Inferior parietal cortex (tissue), 1 donor: ENCODE measurements around the gene MAT2B.
A peak's percentile ranks its signal among the peaks of the same experiment; 100 is the strongest.

Experiments used
- DNase-seq: peaks from one replicate; pipeline ENCODE4 v3.0.0-alpha.2; 2016; ENCODE audit errors: extremely low spot score

The MAT2B gene

DNA sequence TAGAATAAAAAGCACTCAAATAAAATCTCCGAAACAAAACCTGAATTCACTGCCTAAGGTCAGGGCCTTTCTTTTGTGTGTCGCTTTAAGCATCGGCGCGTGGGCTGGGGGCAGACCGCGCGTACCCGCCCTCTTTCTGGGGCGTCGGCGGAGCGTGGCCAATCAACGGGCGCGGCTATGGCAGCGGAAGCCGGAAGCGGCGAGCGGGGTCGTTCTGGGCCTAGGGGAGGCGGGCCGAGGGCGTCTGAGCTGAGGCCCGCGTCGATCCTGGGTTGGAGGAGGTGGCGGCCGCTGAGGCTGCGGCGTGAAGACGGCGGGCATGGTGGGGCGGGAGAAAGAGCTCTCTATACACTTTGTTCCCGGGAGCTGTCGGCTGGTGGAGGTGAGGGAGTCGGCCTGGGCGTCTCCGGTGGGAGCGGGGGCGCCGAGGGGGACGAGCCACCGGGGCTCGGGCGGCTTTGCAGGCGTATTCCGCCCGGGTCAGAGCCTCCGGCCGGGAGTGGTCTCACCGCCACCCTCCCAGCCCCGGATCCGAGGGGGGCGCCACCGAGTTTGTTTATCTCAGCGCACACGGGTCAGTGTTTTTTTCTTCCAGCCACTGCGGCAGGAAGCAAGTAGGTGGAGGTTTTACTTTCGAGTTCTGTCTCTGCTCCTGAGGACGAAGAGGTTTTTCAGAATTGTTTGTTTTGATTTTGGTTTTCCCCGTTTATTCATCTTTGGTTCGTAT is at the start of gene MAT2B:
Gene MAT2B, plus strand, starts transcription at position 252 of the 727 bp plus-strand sequence. Its CDS starts 68 bp downstream, at position 320.
- DNase-seq: peak; percentile 95

DNA sequence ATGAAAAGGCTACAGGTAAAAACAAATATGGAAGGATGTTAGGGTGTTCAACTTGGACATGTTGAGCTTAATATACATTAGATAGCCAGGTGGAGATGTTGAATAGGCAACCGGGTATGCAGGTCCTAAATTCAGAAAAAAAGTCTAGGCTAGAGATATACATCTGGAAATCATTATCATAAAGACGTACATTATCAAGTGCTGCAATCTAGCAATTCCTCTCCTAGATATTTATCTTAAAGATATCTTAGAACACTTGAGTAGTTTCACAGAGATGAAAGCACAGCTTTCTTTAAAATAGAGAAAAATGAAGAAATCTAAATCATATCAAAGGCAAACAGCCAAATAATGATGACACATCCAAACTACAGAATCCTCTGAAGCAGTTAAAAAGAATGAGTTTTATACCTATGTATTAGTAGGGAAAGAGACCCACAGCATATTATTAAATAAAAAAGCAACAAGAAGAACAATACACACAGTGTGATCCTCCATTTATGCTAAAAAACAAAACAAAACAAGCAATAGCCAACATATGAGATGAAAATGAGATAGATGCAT is 49.3 kb upstream of the MAT2B start:
- no peak for DNase-seq

DNA sequence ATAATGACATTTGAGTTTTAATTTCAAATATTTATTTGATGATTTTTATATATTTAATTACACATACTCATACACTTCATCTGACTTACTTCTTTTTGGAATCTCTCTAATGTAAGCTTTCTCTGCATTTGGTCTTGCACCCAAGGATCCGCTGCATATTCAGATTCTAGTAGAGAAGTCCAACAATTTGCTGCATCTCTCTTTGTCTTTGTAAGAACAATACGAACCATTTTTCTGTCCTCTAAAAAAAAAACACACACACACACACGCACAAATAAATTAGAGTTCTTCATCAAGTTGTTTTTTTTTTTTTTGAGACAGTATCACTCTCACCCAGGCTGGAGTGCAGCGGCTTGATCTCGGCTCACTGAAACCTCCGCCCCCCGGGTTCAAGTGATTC is 48.6 kb upstream of the MAT2B start:
- DNase-seq: no peak

DNA sequence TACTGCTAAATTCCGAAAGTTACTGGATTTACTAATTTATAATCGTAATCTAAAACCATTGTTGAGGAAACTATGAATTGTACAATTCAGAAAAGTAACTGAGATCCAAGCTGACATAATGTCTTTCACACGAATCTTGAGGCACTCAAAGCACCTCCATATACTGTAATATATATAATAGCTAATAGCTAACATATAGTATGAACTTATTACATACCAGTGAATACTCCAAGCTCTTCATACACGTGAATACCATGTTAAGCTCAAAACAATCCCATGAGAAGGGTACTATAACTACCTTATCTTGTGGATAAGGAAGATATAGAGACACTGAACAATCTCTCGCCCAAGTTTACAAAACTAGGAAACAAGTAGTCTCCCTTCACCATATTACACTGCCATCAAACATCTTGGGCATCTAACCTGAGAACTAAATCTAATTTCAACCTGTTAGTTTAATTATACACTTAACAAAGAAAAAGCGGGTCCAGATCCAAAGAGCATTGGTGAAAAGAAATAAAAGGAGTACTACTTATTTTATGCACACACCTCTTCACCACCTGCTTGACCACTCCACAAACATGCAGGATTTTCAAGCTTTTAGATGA is 46.5 kb upstream of the MAT2B start:
- DNase-seq: no peak

DNA sequence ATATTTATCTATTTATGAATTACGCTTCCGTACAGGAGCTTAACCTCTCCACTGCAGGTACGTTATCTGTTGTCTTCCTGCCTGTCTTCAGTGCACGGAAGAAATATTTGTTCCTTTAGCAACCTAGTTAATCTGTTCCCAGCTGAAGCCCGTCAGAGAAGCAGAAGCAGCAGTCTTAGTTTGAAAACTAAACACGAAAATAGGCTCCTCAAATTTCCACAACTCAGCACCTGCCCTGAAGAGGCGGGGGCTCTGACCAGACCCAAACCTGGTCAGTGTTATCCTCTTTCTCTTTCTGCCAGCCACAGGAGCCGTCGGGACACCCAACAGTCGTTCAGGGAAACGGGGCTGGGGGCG is 46.0 kb upstream of the MAT2B start:
- DNase-seq: no peak

DNA sequence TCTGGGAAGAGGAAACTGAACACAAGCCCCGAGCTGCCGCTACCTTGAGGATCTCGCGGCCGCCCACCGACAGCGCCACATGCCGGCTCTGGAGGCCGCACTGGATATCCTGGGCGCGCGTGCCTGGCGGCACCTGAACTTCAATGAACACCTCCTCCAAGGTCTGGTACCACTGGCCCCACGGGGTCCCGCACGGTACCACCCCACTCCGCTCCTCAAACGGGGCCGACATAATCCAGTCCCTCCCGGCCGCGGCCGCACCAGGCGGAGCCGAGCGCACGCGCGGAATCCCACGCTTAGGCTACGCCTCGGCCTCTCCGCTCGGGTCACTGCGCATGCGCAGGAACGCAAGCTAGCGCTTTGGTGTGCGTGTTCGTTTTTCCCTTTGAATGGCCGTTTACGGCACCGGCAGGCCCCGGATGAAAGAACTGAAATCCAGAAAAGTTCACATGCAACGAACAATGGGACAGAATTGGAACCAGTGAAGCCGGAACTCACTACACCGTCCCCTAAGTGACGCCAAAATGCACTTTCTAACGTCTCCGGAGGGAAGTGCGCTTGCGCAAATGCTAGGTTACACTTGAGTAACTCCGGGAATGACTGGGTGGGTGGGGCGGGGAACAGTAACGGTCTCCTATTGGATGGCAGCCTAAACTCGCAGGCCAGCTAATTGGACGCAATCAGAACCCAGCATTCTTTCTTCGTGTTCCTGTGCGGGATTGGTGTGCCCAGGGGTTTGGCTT is 45.4 kb upstream of the MAT2B start, which contains the start of gene NUDCD2:
Gene NUDCD2, minus strand, starts transcription at position 284 of the 743 bp plus-strand sequence. Its CDS starts 52 bp downstream, at position 232.
- DNase-seq: peak; percentile 97

DNA sequence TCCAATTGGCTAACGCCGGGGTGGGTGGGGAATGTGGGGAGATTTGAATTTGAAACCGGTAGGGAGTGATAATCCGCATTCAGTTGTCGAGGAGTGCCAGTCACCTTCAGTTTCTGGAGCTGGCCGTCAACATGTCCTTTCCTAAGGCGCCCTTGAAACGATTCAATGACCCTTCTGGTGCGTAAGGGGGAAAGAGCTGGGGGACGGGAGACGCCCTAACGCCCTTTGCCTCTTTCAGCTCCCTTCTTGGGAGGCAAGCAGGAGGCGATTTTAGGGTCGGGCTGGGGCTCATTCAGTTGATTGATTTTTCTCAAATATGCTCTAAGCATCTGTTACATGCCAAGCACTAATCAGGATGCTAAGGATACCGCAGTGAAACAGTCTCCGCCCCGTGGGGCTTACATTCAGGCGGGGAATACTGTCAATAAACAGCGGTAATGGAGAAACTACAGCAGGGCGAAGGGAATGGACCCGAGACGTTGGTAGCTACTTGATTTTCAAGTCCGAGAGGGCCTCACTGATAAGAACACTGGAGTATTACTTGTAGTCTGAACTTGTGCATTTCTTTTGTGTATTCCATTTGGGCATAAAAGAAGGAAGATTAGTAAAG is 44.8 kb upstream of the MAT2B start, which contains the start of gene HMMR:
Gene HMMR, plus strand, starts transcription at position 71 of the 610 bp plus-strand sequence. Its CDS starts 61 bp downstream, at position 132.
- DNase-seq: no peak

DNA sequence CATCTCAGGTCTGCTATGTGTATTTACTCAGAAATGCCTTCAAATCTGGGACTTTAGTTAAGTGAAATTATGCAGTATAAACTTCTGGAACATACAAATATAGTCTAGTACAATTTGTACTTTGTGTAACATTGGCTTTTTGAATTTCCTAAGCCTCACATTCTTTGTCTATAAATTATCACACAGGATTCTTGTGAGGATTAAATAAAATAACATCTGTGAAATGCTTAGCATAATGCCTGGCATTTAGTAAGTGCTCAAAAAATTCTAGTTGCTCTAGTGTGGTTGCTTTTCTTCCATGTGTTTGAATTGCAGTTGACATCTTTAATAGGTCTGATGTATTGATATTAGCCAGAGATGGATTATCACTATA is 42.4 kb upstream of the MAT2B start:
- DNase-seq: no peak

DNA sequence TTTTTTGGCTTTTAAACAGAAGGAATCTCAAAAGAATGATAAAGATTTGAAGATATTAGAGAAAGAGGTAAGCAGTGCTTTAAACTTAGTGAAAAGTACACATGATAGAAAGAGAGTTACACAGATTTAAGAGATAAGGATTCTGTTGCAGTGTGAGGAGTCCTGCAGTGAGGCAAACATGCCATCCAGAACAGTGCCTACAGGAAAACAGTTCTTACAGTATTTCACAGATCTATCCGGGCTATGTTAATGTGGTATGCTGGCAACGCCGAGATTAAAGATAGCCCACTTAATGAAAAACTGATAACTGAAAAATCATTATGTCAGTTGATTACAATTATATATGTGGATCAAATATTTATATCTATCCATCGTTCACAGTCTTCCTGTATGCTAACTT is 37.7 kb upstream of the MAT2B start:
- DNase-seq: no peak

DNA sequence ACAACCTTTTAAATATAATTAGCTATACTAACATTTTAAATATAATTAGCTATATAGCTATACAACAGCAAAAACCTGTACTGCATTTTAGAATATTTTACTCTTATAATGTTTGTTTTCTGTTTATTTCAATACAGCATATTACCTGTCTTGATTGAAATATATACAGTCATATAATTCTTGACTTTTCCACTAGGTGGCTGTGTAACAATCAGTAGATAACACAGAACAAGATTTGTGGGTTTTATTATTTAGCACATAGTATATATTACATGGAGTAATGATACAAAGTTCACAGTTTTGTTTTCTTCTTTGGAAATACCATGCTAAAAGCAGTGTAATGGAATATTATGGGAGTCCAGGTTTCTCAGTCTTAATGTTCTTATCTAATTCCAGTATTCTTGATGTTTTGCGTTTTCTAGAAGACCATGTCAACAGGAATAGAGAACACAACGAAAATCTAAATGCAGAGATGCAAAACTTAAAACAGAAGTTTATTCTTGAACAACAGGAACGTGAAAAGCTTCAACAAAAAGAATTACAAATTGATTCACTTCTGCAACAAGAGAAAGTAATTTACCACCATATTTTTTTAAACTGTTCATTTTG is 31.7 kb upstream of the MAT2B start:
- DNase-seq: no peak

DNA sequence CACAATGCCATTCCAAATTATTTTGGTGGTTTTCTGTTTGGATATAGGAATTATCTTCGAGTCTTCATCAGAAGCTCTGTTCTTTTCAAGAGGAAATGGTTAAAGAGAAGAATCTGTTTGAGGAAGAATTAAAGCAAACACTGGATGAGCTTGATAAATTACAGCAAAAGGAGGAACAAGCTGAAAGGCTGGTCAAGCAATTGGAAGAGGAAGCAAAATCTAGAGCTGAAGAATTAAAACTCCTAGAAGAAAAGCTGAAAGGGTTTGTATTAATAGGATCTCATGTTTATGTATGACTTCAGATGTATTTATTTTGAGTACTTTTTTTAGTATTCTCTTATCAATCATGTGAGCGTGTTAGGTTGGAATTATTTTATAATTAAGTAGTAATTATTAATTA is 30.0 kb upstream of the MAT2B start:
- DNase-seq: no peak

DNA sequence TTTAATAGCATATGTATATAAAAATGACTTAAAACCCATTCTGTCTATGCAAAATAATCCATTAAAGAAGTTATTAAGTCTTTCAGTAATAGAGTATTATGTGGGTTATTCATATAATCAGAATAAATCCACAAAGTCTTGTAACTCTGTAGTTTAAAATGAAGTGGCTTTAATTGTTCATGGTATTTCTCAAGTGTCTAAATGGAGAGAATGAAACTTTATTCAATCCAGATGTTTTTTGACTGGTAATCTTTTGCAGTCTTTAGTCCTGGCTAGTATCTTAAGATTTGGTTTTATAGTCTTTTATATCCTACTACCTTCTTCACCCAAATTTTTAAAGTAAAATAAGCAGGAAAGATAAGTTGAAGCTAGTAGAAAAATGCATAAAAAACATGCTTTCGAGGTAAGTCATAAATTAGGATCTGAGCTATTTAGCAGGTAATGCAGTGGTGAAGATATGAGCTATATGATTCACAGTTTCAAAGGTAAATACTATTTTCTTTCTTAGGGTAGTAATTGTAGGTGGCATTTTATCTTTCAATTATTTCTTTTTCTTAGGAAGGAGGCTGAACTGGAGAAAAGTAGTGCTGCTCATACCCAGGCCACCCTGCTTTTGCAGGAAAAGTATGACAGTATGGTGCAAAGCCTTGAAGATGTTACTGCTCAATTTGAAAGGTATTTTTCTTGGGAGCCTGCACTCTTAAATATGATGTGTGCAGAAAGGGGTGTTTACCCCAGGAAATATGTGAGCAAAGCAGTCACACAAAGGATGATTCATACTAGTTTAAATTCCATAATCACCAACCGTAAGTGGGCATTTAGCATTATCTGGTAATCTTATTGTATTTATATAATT is 27.1 kb upstream of the MAT2B start:
- DNase-seq: no peak

DNA sequence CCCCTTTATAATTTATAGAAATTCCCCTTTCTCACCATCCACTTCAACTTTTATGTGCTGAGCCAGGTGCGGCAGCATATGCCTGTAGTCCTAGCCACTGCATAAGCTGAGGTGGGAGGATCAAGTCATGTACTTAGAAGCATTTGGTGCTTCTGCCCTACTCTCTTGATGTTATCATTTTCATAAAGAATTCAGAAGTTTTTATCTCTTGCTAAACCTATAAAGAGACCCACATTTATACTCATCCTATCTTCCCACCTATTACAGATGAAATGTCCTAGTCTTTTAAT is 26.5 kb upstream of the MAT2B start:
- no peak for DNase-seq

DNA sequence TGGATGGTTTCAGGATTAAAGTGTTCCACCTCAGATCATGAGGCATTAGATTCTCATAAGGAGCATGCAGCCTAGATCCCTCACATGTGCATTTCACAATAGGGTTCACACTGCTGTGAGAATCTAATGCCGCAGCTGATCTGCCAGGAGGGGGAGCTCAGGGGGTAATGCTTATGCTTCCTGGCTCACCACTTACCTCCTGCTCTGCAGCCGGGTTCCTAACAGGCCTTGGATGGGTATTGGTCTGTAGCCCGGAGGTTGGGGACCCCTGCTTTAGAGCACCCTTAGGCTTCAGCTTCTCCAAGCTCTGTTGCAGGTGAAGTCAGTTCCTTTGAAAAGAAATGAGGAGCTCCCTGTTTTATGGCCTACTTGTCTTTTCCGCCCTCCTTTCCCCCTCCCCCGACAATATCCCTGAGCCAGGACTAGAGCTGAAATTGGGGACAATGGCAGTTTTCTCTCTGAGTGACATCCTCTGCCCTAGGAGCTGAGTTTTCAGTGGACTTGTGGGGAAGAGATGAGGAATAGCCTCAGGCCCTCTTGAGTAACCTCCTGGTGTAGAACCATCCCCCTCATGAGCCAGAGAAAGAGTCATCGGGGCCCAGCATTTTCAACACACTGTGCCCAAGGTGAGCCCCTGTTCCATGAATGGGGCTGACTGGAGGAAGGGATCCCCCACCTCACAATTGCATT is 16.2 kb upstream of the MAT2B start:
- DNase-seq: no peak

DNA sequence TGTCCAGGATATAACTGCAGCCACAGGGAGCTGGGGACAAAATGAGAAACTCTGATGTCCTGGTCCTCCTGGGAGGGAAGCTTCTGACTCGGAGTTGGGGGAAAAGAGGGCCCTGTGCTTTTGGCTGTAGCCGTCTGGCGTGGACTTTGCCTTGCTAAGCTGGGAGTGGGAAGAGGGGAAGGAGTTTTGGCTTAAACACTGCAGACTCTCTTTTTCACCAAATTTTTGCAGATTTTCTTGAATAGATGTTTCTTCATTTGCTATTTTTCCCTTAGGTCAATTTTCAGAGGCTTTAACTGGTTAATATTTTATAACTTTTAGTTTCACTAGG is 15.7 kb upstream of the MAT2B start:
- no peak for DNase-seq

DNA sequence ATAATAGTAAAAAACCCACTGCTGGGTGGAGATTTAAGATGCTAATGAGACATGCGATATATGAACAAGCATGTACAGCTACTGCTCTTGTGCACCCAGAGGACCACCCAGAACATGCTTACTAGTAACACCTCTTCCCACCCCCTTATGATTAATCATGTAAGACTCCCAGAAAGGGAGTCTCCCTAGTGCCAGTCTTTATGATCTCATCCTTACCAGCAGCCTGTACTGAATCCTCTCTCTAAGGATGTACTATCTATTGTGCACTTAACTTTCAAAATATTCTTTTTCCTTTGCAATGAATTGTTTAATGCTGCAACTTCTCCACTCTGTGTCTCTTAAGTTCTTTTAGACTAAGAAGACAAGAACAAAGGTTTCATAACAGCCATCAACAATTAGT is 9.1 kb upstream of the MAT2B start:
- no peak for DNase-seq

DNA sequence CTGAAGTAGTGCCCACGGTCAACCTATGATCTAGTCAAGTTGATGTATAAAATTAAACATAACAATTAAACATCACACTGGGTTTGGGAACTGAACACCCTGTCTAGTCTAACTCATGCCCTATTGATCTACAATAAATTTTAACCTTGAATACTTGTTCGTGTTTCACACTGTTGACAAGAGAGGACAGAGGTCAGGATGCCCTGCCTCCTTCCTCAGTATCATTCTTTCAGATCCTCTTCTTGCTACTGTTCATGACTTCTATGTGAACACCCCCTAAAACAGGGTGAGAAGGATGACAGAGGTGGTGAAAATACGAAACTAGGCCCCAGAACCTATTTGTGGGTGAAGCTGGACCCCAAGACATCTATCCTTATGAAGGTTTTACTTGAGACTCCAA is 8.1 kb upstream of the MAT2B start:
- no peak for DNase-seq

DNA sequence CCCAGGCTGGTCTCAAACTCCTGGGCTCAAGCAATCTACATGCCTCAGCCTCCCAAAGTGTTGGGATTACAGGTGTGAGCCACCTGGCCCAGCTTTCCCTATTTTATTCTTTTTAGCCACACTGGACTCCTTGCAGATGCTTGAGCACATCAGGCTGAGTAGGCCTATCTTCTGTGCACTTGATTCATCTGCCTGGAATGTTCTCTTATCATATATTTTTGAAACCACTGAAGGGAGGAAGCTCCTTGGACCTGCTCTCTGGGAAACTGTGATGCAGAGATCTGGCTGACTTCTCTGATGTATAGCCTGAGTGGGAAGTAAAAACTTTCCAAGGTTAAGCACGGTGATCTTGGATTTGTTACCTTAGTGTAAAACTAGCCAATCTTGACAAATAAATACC is 6.5 kb upstream of the MAT2B start:
- no peak for DNase-seq

DNA sequence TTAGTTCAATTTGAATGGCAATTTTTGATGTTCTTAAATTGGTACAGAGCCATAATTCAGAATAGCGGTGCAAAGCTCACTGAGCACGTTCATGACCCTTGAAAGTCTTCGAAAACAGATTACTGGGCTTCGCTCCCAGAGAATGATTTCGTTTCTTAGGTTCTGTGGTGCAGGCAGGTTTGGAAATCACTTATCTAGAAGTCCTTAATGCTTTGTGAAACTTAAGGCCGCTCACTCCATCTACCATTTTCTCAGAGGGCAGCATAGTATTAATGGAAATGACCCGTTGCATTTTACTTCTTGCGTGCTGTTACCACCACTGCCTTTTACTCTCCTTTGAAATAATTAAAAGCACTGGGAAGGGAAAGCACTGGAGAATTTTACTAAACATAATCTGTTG is 2.9 kb upstream of the MAT2B start:
- DNase-seq: no peak
